Neural progenitor cell (in vitro differentiated cells): Measurements from ENCODE around the gene THRB. TPM values are rescaled to one million over a fixed set of nuclear protein-coding genes. Genes with fewer than 3 reads are reported as not detected.

ENCODE experiments used
- DNase-seq: peaks from one replicate; pipeline ENCODE4 v3.0.0-alpha.2; 2016; ENCODE audit warnings: low spot score
- H2AFZ ChIP-seq: fragments of 200-600 bp; sonication (generic); replicated peaks from 2 replicates; pipeline ENCODE4 v1.6.1; 2016; ENCODE audit warnings: antibody characterized with exemption
- H3F3A ChIP-seq: fragments of 200-600 bp; sonication (generic); 2 replicates; pipeline ENCODE4 v1.6.1; 2016; ENCODE audit warnings: antibody characterized with exemption, low read depth
- H3K27ac ChIP-seq: fragments of 200-600 bp; sonication (generic); 2 replicates; pipeline ENCODE4 v1.5.1; 2016; ENCODE audit warnings: mild to moderate bottlenecking
- H3K27me3 ChIP-seq: fragments of 200-600 bp; sonication (generic); 2 replicates; pipeline ENCODE4 v1.6.1; 2016; ENCODE audit warnings: mild to moderate bottlenecking, moderate library complexity
- H3K36me3 ChIP-seq: fragments of 200-600 bp; sonication (generic); 2 replicates; pipeline ENCODE4 v1.5.1; 2016
- H3K4me1 ChIP-seq: fragments of 200-600 bp; sonication (generic); 2 replicates; pipeline ENCODE4 v1.6.1; 2016; ENCODE audit warnings: mixed run types
- H3K4me2 ChIP-seq: fragments of 200-600 bp; sonication (generic); 2 replicates; pipeline ENCODE4 v1.6.1; 2016
- H3K4me3 ChIP-seq: fragments of 200-600 bp; sonication (generic); 2 replicates; pipeline ENCODE4 v1.5.1; 2016
- H3K79me2 ChIP-seq: fragments of 200-600 bp; sonication (generic); 2 replicates; pipeline ENCODE4 v1.6.1; 2016; ENCODE audit warnings: low read depth
- H3K9ac ChIP-seq: fragments of 200-600 bp; sonication (generic); 2 replicates; pipeline ENCODE4 v1.6.1; 2016
- H3K9me3 ChIP-seq: fragments of 200-600 bp; sonication (generic); 2 replicates; pipeline ENCODE4 v1.5.1; 2016; ENCODE audit warnings: low read depth
- H4K20me1 ChIP-seq: fragments of 200-600 bp; sonication (generic); 2 replicates; pipeline ENCODE4 v1.6.1; 2016; ENCODE audit warnings: low read depth
- H3K27ac Mint-ChIP-seq: 3 replicates; pipeline ENCODE4 v1.8.0; 2021; ENCODE audit warnings: mixed read lengths
- H3K27me3 Mint-ChIP-seq: 2 replicates; pipeline ENCODE4 v1.8.0; 2022; ENCODE audit warnings: low read depth, mild to moderate bottlenecking, inconsistent platforms, moderate library complexity, mixed read lengths; ENCODE audit not compliant: insufficient read depth
- H3K36me3 Mint-ChIP-seq: 3 replicates; pipeline ENCODE4 v1.8.0; 2021; ENCODE audit warnings: mixed read lengths
- H3K4me1 Mint-ChIP-seq: 3 replicates; pipeline ENCODE4 v1.8.0; 2021; ENCODE audit warnings: mixed read lengths
- H3K4me3 Mint-ChIP-seq: 3 replicates; pipeline ENCODE4 v1.8.0; 2021; ENCODE audit warnings: mild to moderate bottlenecking, moderate library complexity, mixed read lengths
- H3K9me3 Mint-ChIP-seq: 3 replicates; pipeline ENCODE4 v1.8.0; 2020; ENCODE audit warnings: mixed read lengths
- CTCF ChIP-seq: fragments of 200-600 bp; sonication (generic); IDR thresholded peaks from 2 replicates; pipeline ENCODE4 v1.5.1; 2017; ENCODE audit warnings: antibody characterized with exemption, mild to moderate bottlenecking
- EZH2 ChIP-seq: fragments of 200-600 bp; sonication (generic); IDR thresholded peaks from 2 replicates; pipeline ENCODE4 v1.6.1; 2017; ENCODE audit warnings: antibody characterized with exemption, mild to moderate bottlenecking, moderate library complexity
- EZH2phosphoT487 ChIP-seq: fragments of 200-600 bp; sonication (generic); IDR thresholded peaks from 2 replicates; pipeline ENCODE4 v1.6.1; 2017; ENCODE audit warnings: antibody characterized with exemption
- total RNA-seq: library from RNA; depleted of rRNA; stranded (reverse); fragments of >200 nt; gene quantifications from 2 replicates; pipeline ENCODE4 v1.2.3, GENCODE V29; 2015; ENCODE audit warnings: low replicate concordance

The THRB gene
- total RNA-seq, 1 donor from 2014 or later: 1.2 TPM

GRCh38 chr3:24368605-24369004 lies 126.0 kb downstream of the THRB start:
- peaks cover 6% of the 10 kb centered on the region for H3K4me1 Mint-ChIP-seq
- Histone ChIP-seq H3K4me1 (peaks cover 10% of the 10 kb centered on the region), H3K4me3 (no peak overlapping the region), H3K9ac (no peak overlapping the region), H3K9me3 (no peaks in the 10 kb centered on the region), H3K4me2 (no peak overlapping the region), H3K79me2 (no peaks in the 10 kb centered on the region), H3K27ac (no peak overlapping the region), H2AFZ (no peak overlapping the region), H3K36me3 (no peaks in the 10 kb centered on the region), H4K20me1 (no peaks in the 10 kb centered on the region), H3K27me3 (no peaks in the 10 kb centered on the region), H3F3A (no peaks in the 10 kb centered on the region)
- no peaks in the 10 kb centered on the region for H3K36me3 Mint-ChIP-seq
- H3K9me3 Mint-ChIP-seq: no peaks in the 10 kb centered on the region
- H3K27me3 Mint-ChIP-seq: peaks cover 2% of the 10 kb centered on the region
- no peak overlapping the region for H3K4me3 Mint-ChIP-seq
- DNase-seq: no peak
- H3K27ac Mint-ChIP-seq: no peak overlapping the region
- TF ChIP-seq CTCF: no peak

GRCh38 chr3:24367664-24368264 lies 126.9 kb downstream of the THRB start:
- Histone ChIP-seq H3K9ac (no peak overlapping the region), H2AFZ (no peak overlapping the region), H3K4me3 (no peak overlapping the region), H4K20me1 (no peaks in the 10 kb centered on the region), H3K27ac (peak overlapping the region; percentile 43), H3K9me3 (no peaks in the 10 kb centered on the region), H3K27me3 (no peaks in the 10 kb centered on the region), H3K4me2 (no peak overlapping the region), H3K4me1 (peaks cover 10% of the 10 kb centered on the region), H3F3A (no peaks in the 10 kb centered on the region), H3K36me3 (no peaks in the 10 kb centered on the region), H3K79me2 (no peaks in the 10 kb centered on the region)
- Mint-ChIP-seq H3K27ac (no peak overlapping the region), H3K27me3 (peaks cover 2% of the 10 kb centered on the region), H3K4me1 (peaks cover 6% of the 10 kb centered on the region), H3K4me3 (no peak overlapping the region), H3K36me3 (no peaks in the 10 kb centered on the region), H3K9me3 (no peaks in the 10 kb centered on the region)
- TF ChIP-seq EZH2 (no peak), CTCF (no peak), EZH2phosphoT487 (no peak)
- peak; percentile 22 for DNase-seq

GRCh38 chr3:24367216-24367615 lies 127.4 kb downstream of the THRB start:
- Histone ChIP-seq H2AFZ (no peak overlapping the region), H3K36me3 (no peaks in the 10 kb centered on the region), H3K27me3 (no peaks in the 10 kb centered on the region), H4K20me1 (no peaks in the 10 kb centered on the region), H3K79me2 (no peaks in the 10 kb centered on the region), H3K4me1 (peaks cover 12% of the 10 kb centered on the region), H3K9ac (no peak overlapping the region), H3K27ac (peak overlapping the region; percentile 43), H3F3A (no peaks in the 10 kb centered on the region), H3K4me3 (no peak overlapping the region), H3K4me2 (no peak overlapping the region), H3K9me3 (no peaks in the 10 kb centered on the region)
- Mint-ChIP-seq H3K27me3 (peaks cover 3% of the 10 kb centered on the region), H3K36me3 (no peaks in the 10 kb centered on the region), H3K4me3 (no peak overlapping the region), H3K9me3 (no peaks in the 10 kb centered on the region), H3K27ac (no peak overlapping the region), H3K4me1 (peaks cover 6% of the 10 kb centered on the region)
- no peak for TF ChIP-seq EZH2
- no peak for TF ChIP-seq EZH2phosphoT487
- TF ChIP-seq CTCF: no peak
- no peak for DNase-seq
